GM12801 (cell line): ENCODE data around the gene KIAA1191.

ENCODE experiments used
- TF ChIP-seq, protein P1 (sequence below): IDR thresholded peaks from one replicate; pipeline ENCODE4 v1.5.1; 2011; ENCODE audit warnings: control low read depth; ENCODE audit not compliant: insufficient read length; ENCODE audit errors: extremely low read depth

KIAA1191 gene

DNA sequence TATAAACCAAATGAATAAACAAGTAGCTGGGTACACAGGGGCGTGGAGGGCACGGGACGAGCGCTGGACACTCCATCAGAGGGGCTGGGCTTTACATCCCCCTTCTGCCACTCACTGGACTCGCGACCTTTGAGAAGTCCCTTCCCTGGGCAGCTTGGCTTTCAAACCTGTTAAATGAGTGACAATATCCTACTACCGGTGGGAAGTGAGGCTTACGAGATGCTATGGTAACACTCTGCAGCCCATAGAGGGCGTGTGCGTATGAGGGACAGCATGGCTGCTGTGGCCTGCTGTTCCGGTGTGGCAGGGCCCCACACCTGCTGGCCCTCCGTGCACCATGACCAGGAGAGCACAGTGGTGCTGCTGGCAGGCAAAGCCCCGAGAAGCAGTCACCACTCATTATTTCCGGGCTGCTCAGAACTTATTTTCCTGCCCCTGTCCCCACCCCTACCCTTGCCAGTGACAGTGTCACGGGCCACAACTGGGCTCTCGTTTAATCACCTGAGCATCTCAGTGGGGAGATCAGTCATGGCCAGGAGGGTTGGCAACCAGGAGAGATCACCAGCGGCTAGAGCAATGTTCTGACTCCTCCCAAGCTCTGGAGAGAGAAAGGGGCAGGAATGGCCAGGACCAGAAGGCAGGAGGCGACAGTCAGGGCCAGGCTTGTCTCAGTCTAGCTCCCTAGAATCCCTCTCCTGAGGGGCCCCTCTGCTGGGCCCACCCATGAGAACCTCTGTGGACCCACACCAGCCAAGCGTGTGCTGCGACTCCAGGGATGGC is 44.3 kb upstream of the KIAA1191 start:
- TF ChIP-seq, protein P1, sequence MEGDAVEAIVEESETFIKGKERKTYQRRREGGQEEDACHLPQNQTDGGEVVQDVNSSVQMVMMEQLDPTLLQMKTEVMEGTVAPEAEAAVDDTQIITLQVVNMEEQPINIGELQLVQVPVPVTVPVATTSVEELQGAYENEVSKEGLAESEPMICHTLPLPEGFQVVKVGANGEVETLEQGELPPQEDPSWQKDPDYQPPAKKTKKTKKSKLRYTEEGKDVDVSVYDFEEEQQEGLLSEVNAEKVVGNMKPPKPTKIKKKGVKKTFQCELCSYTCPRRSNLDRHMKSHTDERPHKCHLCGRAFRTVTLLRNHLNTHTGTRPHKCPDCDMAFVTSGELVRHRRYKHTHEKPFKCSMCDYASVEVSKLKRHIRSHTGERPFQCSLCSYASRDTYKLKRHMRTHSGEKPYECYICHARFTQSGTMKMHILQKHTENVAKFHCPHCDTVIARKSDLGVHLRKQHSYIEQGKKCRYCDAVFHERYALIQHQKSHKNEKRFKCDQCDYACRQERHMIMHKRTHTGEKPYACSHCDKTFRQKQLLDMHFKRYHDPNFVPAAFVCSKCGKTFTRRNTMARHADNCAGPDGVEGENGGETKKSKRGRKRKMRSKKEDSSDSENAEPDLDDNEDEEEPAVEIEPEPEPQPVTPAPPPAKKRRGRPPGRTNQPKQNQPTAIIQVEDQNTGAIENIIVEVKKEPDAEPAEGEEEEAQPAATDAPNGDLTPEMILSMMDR = no peak

DNA sequence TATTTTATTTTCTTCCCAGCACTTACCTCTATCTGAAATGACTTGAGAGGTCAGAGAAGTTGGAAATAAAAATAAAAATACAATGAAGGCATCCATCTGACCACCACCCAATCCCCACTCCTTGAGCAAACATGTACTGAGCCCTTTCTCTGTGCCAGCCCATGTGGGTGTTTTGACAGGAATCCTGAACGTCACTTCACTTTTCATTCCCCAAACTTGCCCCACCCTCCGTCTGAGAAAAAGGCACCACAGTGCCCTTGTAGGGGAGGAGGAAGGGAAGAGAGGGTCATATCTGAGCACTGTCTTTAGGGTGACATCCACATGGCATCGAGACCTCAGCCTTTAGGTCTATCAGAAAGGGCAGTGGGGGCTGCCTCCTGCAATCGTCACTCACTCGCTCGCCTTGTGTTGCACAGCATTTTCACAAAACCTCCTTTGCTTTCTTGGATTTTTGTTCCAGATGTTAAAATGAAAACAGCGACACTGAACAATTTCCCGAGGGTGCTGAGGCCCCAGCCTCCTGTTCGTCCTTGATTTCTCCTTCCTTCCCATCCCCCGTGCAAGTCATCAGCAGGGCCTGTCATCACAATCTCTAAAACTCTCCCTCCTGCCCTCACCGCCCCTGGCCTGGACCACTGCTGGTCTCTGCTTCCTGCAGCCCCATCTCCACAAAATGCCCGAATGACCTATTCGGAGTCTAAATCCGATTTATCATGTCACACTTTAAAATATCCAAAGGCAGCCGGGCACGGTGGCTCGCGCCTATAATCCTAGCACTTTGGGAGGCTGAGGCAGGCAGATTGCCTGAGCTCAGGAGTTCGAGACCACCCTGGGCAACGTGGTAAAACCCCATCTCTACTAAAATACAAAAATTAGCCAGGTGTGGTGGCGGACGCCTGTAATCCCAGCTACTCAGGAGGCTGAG is 40.0 kb upstream of the KIAA1191 start:
- TF ChIP-seq, protein P1 = no peak

DNA sequence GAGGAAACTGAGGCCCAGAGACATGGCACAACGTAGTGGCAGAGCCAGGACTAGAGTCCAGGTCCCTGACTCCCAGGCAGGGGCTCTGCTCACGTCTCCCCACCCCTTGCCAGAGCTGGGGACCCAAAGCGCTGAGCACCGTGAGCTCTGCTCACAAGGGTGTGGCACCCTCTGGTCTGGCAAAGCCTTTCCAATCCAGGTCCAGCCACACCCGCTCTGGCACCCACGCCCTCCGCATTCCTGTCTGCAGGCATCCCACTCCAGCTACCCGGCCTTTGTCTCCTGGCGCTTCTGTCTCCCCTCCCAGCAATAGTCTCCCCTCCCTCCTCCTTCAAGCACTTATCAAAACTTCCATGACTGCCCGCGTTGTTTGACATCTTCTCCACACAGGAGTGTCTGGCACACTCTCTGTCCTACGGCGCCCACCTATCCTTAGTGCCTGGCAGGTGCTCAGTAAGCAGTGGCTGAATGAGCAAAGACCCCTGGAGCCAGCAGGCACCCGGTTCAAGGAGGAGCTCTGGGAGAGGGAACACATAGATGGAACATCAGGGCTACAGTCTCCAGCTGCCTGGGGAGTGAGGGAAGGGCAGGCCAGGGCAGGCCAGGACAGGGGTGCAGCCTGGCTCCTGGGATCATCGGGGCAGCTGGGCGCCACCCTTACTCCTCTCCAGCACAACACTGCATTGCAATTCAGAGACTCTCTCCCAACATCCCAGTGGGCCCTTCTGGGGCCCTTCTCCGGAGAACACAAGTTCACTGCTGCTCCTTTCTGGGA is 39.0 kb upstream of the KIAA1191 start:
- TF ChIP-seq, protein P1 = no peak

DNA sequence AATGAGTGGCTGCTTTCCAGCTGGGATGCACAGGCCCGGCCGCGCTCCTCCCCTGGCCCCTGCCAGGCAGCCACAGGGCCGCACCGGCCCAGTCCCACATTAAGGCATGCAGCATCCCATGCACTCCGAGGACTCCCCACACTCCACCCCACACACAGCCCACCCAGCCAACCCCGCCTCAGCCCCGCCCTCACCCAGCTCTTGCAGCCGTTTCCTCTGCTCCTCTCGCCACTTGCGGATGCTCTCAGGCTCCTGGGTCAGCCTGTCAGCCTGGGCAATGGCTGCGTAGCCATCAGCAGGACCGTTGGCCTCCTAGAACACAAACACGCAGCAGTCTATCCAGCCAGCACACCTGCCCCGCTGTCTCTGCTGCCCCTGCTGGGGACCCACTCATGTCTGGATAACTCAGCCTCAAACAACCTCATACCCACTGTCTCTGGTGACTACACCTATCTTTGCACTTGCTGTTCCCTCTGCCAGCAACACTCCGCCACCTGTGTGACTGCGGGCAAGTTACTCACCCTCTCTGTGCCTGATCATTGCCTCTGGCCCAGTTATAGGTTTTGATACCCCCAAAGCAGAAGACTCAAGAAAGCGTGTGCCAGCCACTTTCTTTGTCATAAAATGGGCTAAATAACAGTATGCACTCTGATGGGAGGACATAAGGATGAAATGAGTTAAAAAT is 36.3 kb upstream of the KIAA1191 start:
- TF ChIP-seq, protein P1 = no peak

DNA sequence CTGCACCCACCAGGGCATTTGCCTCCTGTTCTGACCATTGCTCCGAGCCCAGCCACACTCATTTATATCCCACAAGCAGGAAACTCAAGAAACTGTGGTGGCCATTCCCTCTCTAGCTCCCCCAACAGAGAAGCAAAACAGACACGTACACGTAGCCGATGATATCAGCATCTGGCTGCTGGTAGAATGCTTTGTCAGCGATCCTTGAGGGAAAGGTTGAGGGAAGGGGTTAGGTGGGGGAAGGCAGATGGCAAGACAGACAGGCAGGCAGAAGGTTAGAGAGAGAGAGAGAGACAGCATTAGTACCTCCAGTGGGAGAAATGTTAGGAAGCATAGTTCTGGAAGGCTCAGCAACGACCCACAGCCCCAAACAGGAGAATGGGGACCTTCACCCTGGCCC is 34.8 kb upstream of the KIAA1191 start:
- TF ChIP-seq, protein P1 = no peak

DNA sequence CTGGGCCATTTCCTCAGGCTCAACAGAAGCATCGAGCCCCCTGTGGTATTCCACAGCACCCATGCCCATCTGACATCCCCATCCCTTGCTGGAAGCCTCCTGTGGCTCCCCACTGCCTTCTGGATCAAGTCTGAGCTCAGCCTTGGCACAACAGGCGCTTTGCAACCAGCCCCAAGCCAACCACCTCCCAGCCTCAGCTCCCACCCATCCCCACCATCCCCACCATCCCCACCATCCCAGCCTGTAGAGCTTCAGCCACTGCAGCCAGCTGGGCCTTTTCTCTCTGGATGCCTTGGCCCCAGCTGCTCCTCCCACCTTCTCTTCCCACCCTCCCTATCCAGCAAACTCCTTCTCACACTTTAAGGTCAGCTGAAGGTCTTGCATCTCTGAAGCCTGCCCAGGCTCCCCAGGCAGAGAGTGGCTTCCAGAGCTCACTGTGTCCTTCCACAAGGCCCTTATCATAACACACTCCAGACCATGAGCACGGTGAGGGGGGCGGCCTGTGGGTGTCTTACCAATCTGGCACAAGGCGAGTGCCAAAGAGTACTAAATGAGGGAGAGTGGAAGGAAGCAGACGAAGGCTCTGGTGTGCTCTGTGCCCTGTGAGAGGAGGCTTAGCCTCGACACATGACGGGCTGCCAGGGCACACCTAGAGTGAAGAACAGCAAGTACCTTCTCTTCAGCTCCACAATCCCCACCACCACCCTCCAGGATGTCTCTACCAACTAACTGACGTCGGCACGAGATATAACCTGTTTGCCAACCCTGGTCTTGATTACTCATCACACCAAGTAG is 33.5 kb upstream of the KIAA1191 start:
- TF ChIP-seq, protein P1 = no peak
